ENCODE measurements around the gene CDON.

CDON gene, protein sequence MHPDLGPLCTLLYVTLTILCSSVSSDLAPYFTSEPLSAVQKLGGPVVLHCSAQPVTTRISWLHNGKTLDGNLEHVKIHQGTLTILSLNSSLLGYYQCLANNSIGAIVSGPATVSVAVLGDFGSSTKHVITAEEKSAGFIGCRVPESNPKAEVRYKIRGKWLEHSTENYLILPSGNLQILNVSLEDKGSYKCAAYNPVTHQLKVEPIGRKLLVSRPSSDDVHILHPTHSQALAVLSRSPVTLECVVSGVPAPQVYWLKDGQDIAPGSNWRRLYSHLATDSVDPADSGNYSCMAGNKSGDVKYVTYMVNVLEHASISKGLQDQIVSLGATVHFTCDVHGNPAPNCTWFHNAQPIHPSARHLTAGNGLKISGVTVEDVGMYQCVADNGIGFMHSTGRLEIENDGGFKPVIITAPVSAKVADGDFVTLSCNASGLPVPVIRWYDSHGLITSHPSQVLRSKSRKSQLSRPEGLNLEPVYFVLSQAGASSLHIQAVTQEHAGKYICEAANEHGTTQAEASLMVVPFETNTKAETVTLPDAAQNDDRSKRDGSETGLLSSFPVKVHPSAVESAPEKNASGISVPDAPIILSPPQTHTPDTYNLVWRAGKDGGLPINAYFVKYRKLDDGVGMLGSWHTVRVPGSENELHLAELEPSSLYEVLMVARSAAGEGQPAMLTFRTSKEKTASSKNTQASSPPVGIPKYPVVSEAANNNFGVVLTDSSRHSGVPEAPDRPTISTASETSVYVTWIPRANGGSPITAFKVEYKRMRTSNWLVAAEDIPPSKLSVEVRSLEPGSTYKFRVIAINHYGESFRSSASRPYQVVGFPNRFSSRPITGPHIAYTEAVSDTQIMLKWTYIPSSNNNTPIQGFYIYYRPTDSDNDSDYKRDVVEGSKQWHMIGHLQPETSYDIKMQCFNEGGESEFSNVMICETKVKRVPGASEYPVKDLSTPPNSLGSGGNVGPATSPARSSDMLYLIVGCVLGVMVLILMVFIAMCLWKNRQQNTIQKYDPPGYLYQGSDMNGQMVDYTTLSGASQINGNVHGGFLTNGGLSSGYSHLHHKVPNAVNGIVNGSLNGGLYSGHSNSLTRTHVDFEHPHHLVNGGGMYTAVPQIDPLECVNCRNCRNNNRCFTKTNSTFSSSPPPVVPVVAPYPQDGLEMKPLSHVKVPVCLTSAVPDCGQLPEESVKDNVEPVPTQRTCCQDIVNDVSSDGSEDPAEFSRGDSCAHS (N-terminal part only)

DNA sequence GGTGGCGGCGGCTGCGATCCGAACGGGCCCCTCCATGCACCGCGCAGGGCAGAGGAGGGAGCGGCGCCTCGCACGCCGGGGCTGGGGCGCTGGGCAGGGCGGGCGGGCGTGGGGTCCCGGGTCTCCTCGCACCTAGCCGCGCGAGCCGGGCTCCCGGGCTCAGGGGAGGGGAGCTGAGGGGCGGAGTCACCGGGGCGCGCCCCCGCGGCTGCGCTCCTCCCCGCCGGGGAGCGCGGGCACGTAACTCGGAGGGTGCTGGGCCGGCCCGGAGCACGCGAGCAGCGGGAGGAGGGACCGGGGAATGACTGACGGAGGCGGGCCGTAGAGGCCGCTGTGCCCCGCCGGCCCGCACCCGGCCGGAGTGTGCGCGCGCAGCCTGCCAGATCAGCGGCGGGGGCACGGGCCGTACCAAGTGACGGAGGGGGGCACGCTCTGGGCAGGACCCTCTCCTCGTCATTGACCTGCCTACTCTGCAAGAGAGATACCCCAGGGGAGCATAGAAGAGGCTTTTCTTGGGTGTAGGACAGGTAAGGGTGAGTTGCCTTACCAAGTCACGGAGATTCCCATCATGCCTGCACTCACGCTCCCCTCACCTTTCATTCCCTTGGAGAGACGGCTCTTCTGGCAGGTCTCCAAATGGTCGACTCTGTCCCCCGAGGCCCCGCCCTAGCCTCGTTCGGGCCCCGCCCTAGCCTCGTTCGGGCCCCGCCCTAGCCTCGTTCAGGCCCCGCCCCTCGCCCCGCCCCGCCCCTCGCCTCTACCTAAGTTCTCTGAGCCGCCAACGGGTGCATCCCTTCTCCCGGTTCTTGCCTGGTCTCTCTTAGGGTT, at the start of gene CDON:
TSS of gene CDON (minus strand) at position 188 of the 828 bp plus-strand sequence. CDS start 39,390 bp downstream, outside the sequence.
- peak; percentile 94 for DNase-seq (ENCODE audit: low read depth)

DNA sequence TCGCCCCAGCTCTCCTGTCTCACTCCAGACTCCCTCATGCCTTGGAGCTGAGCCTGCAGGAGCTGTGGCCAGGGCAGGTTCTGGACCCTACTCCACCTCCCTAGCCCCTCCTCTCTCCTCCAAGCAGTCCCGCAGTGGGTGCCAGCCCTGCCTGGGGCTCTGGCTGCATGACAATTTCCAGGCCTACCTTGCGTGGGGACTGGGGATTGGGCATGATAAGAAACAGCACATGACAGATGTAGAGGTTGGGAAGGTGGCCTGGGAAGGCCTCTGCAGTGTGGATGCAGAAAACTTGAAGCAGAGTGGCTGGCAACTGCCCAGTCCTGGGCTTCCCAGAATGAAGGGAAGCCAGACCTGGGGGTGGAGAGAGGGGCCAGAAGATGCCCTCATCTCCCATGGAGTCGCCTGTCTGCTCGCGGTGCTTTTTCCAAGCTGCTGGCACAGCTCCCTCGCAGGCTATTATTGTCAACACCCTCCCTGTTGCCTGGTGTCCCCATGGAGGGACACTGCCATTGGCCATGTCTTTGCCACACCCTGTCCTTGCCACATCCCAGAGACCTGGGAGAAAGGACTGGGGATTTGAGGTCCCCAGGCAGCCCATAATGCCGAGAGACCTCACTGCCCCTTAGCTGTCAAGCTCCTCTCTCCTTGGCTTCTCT, 48.9 kb upstream of the CDON start:
- DNase-seq (ENCODE audit: low read depth) = no peak

DNA sequence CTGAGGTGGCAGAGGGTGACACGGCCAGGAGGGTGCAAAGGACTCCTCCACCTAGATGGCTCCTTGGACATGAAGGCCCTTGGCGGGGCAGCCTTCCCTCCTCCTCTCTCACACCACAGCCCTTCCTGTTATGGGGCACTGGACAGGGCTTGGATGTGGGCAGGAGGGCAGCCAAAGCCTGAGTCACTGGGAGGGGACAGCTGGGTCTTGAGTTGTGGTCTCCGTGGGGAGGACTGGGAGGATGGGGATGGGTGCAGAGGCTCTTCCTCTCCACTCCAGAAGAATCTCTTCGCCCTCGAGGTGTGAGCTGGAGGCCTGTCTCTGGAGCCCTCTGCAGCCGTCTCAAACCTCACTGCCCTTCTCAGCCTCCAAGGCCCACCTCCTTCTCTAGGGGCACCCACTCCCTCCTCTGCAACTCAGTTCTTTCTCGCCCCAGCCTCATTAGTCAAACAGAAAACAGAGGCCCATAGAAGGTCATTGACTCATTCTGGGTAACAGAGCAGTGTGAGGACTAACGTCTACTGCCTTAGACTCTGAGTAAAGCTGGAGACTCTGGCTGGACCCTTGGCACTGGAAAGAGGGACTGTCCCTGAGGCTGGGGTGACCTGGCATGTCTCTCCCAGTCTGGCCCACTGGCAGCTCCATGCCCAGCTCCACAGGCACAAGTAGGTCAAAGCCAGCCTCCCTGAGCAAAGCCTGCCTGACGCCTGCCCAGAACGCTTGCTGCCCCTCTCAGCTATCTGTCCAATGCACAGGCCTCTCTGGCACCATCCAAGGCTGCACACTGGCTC, 47.5 kb upstream of the CDON start:
- DNase-seq (ENCODE audit: low read depth) = no peak

DNA sequence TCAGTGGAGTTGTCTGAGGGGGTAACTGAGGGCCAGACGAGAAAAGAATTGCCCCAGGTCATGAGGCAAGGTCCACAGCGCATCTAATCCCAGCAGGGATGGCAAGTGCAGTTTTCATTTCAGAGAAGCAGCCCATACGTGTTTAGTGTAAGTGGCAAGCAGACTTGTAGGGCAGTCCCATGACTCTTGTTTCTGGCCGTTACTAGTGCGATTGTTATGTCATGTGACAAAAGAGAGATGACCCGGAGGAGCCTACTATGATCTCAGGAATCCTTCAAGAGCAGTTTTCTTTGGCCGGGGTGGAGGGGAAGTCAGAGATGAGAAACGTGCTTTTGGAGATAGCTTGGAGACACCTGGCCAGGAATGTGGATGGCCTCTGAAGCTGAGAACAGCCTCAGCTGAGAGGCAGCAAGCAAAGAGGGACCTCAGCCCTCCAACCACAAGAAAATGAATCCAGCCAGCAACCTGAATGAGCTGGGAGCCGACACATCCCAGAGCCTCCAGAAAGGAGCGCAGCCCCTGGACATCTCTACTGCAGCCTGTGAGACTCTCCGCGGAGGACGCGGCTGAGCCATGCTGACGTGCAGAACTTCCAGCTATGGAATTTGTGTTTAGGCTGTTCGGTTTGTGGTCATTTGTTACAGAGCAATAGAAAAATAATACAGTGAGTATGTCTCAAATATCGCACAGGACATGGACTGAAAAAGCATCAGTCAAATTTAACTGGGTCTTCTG, 44.1 kb upstream of the CDON start:
- no peak for DNase-seq (ENCODE audit: low read depth)

DNA sequence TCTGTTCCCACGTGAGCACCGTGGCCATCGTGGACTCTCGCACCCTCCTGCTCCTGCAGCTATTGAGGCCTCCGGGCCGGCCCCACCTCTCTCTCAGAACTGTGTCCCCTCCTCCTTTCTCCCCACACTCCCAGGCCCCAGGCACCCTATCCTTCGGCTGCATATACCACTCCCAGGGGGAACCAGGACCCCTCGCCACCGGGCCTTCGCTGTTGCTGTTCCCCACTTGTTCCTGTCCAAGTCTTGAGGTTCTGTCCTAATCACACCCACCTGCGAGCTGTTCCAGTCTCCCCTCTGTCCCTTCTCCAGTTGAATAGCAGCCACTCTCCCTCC, 43.0 kb upstream of the CDON start:
- no peak for DNase-seq (ENCODE audit: low read depth)

DNA sequence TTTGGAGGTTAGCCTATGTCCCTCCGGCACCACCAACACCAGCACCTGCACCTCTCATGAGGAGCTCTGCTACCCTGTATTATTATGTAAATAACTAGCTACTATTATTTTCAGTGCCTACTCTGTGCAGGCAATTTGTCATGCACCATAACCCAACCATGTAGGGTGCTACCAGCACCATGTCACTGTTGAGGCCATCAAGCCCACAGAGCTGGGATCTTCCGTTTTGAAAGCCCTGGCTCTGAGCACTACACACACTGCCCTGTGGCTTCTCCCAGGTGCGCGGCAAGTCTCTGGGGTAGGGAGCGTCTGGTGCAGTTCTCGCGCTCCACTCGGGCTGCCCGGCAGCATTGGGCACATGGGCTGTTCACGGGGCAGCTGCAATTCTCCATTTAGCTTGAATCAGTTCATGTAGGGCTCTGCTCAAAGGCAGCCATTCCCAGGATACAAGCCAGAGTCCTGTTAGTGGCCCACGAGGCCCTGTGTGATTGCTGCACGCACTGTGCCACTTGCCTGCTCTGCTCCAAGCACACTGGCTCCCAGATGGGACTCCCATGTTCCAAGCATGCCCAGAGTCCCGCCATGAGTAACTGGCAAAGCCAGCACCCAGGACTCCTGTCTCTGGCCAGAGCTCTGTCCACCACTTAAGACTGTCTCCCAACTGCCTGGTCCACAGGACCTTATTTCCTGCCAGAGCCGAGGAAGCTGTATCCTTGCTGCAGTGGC, 42.5 kb upstream of the CDON start:
- DNase-seq (ENCODE audit: low read depth) = no peak

DNA sequence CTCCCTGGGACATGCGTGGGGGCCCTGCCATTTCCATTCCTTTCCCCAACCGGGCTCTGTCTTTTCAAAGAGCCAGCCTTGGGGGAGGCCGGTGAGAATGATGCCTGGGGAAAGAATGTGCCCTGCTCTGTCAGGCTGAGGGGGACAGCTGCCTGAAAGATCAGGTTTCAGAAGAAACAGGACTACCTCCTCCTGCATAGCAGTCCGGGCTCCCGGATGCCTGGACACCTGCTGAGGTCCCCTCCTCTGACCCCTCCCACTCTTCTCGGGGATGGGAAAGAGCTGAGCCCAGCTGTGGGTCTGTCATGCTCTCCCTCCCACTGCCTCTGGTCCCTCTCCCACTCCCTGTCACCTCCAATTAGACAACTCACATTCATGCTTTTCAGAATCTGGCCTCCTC, 41.8 kb upstream of the CDON start:
- no peak for DNase-seq (ENCODE audit: low read depth)

DNA sequence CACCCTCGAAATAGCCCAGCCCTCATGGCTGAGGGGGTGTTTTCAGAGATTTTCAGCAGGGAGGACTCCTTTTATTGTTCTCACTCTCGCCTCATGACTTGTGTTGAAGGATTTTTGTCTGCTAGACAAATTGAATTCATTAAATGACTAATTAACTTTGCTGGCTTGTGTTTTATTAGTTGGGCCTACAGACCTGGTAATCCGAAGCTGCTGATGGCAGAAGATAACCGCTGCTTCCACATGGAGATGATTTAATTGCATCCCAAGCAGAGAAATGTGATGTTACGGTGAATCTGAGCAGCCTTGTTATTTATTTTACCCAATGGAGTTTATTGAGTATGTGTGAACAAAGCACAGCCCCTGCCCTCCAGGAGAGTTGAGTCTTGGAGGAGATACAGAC, 40.5 kb upstream of the CDON start:
- no peak for DNase-seq (ENCODE audit: low read depth)

DNA sequence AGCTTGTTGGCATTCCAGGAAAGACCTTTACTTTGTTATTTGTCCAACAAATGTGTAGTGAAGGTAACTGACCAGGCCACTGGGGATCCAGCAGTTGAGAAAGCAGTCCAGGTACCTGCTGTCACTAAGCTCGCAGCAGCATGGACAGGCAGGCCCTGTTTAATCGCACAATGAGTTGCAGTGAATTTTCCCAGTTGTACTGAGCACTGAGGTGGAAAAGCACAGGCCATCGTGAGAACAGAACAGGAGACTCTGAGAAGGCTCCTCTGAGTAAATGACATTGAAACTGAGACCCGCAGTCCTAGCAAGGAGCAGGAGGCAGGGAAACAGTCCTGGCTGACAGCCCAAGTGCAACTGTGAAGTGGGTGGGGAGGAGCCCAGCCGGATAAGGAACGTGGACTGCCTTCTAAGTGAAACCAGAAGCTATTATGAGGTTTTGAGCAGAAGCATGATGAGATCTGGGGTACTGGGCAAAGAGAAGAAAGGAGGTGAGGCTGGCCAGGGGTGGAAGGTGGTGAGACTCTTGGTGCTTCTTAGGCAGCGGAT, 39.8 kb upstream of the CDON start:
- DNase-seq (ENCODE audit: low read depth) = no peak

DNA sequence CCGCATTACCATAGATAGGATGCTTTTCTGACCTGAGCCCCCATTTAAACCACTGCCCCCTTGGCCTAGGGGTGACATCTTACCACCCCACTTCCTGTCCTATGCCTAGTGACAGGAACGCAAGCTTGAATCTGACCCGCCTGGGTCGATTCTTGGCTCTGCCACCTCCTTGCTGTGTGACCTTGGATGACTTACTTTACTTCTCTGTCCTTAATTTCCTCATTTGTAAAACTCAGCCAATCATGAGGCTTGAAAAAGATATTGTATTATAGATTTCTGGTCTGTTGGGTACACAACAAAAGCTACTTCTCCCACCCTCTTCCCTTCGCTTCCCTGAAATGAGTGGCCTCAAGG, 39.2 kb upstream of the CDON start:
- DNase-seq (ENCODE audit: low read depth) = no peak

DNA sequence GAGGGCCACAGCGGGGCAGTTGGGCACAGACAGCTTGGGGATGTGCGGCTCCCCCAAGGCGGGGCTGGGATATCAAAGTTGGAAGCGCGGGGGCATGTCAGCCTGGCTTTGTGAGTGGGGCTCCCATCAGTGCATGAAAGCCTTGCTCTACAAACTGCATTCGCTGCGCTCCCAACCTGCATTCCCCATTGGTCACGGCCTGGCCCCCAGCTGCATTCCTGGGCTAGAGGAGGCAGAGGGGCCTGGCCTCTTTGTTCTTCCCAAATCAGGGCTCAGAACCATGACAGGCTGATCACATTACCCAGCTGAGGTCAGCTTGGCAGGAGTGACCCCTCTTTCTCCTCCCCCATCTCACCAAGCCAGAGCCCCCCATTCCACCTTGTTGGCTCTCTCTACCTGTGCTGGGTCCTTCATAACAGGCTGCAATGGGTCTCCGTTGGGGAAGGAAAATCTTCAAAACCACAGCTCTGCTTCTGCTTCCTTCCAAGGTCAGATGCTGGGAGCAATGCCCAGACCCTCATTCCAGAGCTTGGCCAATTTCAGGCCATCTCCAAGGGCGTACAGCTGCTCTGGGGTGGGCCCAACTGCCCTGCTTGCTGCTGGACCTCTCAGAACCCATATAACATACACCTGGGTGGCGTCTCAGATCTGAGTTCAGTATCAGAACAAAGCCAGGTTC, 38.7 kb upstream of the CDON start:
- no peak for DNase-seq (ENCODE audit: low read depth)

DNA sequence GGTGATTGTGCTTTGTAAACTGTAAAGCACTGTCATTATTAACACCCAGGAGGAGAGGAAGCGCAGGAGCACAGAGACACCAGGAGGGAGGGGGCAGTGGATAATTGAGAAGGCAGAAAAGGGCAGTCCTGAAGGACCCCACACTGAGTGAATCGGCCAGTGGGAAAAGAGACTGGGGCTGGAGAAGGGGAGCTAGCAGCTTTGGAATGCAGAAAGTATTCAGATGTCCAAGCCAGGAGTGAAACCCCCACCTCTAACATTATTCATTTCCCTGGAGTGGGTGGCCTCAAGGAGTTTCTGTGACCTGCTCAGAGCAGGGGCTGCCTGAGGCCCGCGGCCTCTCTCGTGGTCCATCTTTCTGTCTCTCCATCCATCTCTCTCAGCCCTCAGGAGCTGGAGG, 38.0 kb upstream of the CDON start:
- no peak for DNase-seq (ENCODE audit: low read depth)

DNA sequence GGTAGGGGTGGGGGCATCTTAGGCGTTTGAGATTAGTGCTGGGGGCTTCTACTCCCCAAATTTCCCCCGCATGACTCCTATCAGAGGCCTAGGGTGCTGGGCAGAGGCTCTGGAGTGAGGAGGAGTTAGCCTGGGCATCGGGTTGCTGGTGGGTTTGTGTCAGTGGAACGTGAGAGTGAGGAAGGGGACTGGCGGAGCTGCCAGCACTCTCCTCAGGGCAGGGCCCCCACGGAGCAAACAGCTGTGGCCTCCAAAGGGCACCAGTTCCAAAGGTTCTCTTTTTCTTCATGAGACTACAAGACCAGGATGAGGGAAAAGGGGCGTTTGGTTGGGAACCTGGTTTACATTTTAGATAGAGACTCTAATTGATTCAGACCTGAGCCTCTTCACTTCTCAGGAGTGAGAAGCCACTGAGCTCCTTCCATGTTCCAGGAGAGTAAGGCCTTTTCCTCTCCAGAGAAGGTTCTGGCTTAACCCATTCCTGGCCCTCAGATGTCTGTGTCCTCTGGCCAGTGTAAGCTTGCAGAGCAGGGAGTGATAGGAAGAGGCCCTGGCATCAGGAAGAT, 35.6 kb upstream of the CDON start:
- no peak for DNase-seq (ENCODE audit: low read depth)

DNA sequence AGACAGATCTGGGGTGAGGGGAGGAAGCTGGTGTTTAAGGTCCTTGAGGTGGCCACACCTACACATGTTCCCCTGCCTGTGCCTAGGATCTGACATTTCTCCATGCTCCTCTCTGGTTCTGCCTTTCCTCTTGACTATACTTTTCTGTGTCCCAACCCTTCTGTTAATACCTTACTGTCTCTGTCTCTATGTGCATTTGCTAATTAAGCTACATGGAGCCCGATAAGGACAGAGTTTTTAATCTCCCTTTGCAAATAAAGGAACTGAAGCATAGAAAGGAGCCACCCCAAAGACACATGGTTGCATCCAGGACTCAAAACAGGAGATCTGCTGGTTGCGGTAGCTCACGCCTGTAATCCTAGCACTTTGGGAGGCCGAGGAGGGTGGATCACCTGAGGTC, 33.1 kb upstream of the CDON start:
- DNase-seq (ENCODE audit: low read depth) = no peak

DNA sequence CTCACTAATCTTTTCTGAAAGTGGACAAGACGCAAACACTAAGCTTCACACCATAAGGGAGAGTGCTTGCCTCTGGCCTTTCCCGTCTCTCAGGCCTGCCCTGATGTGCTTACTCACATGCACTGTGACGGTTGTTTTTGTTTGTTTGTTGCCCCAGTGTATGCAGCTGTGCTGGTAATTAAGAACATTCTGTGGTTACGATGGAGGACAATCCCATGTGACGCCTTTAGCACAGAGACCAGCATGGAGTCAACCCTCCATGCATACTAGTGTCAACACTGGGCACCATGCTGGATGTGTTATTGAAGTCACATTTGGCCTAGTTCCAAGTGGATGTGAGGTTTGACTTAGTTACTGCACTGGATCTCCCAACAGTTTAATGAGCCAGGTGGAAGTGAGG, 27.8 kb upstream of the CDON start:
- DNase-seq (ENCODE audit: low read depth) = no peak

DNA sequence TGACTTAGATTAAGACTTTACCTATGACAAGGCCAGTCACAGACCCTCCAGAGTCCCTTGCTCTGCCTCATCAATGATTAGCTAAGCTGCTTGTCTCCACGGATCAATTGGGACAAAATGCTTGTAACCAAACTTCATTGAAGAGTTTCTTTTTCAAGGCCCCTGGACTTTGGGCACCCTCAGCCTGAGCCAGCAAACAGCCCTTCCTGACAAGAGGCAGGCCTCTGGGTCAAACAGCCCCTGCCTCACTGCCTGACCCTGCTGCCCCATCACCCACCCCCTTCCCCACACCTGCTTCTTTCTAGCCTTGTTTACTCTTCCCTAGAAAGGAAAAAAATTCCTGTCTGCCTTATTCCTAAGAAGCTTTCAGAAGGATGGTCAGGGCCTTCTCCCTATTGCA, 26.3 kb upstream of the CDON start:
- no peak for DNase-seq (ENCODE audit: low read depth)

DNA sequence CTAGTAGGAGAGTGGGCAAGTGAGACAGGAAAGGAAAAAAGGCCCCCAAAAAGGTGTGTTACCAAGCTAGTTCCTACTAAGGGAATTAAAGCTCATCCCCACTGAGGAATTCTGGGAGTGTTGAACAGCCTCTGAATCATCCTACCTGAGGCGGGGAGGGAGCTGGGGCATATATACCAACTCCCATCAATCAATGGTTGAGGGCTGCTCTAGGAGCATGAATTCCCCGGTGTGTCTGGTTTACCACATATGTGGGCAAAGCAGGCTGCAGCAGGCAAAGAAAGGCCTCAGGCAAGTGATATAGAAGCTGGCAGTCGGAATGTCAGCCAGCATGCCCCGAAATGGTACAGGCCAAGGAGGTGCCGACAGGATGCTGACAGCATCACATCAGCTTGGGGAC, 23.6 kb upstream of the CDON start:
- DNase-seq (ENCODE audit: low read depth) = no peak

DNA sequence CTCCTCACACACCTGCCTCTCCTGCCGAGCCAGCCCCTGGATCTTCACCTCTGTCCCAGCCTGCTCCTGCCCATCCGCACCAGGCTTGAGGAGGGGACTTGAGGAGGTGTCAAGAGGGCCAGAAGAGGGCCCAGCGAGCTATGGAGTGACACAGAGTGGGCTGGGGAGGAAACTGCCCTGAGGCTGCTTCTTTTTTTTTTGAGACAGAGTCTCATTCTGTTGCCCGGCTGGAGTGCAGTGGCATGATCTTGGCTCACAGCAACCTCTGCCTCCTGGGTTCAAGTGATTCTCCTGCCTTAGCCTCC, 21.9 kb upstream of the CDON start:
- no peak for DNase-seq (ENCODE audit: low read depth)
